ENCODE measurements around the gene RFX2. TPM values are rescaled to one million over a fixed set of nuclear protein-coding genes. Genes with fewer than 3 reads are reported as not detected.
A peak's percentile ranks its signal among the peaks of the same experiment; 100 is the strongest.

Gene RFX2
- total RNA-seq, 1 donor from 2014 or later = 12.7 TPM

GRCh38 chr19:6065685-6066374 lies 44.5 kb downstream of the RFX2 start:
- intact Hi-C loops (cut with DNase I) = no loop called here
- ATAC-seq = peak; percentile 1
- peak; percentile 48 for DNase-seq (ENCODE audit: low spot score)

GRCh38 chr19:6064336-6065073 lies 45.8 kb downstream of the RFX2 start:
- ATAC-seq (no peak), DNase-seq (ENCODE audit: low spot score) (peak; percentile 53)
- intact Hi-C loops (cut with DNase I) = no loop called here

GRCh38 chr19:6063576-6064335 lies 46.5 kb downstream of the RFX2 start:
- ATAC-seq (no peak), DNase-seq (ENCODE audit: low spot score) (peak; percentile 52)
- intact Hi-C loops (cut with DNase I) = no loop called here

GRCh38 chr19:6062961-6063575 lies 47.2 kb downstream of the RFX2 start:
- no peak for ATAC-seq
- peak; percentile 53 for DNase-seq (ENCODE audit: low spot score)
- intact Hi-C loops (cut with DNase I) = no loop called here

GRCh38 chr19:6062274-6062673 lies 48.0 kb downstream of the RFX2 start:
- intact Hi-C loops (cut with DNase I) = no loop called here
- DNase-seq (ENCODE audit: low spot score) (peak; percentile 59), ATAC-seq (peak; percentile 9)

- ATAC-seq = peak; percentile 27
- intact Hi-C loops (cut with DNase I) = no loop called here
- peak; percentile 49 for DNase-seq (ENCODE audit: low spot score)
Observed at GRCh38 chr19:6061376-6062130, 48.7 kb downstream of the RFX2 start.

GRCh38 chr19:6060600-6061375 lies 49.5 kb downstream of the RFX2 start:
- peak; percentile 51 for DNase-seq (ENCODE audit: low spot score)
- ATAC-seq = no peak
- intact Hi-C loops (cut with DNase I) = no loop called here

- ATAC-seq (no peak), DNase-seq (ENCODE audit: low spot score) (peak; percentile 46)
- intact Hi-C loops (cut with DNase I) = no loop called here
Observed at GRCh38 chr19:6059988-6060599, 50.2 kb downstream of the RFX2 start.

- intact Hi-C loops (cut with DNase I) = no loop called here
- ATAC-seq = no peak
- DNase-seq (ENCODE audit: low spot score) = peak; percentile 19
Observed at GRCh38 chr19:6059396-6059947, 50.8 kb downstream of the RFX2 start.

- ATAC-seq (no peak), DNase-seq (ENCODE audit: low spot score) (peak; percentile 32)
- intact Hi-C loops (cut with DNase I) = no loop called here
Observed at GRCh38 chr19:6058518-6059201, 51.6 kb downstream of the RFX2 start.

GRCh38 chr19:6057651-6058517 lies 52.4 kb downstream of the RFX2 start:
- ATAC-seq = peak; percentile 0
- intact Hi-C loops (cut with DNase I) = no loop called here

GRCh38 chr19:6056801-6057650 lies 53.3 kb downstream of the RFX2 start:
- intact Hi-C loops (cut with DNase I) = no loop called here
- DNase-seq (ENCODE audit: low spot score) (peak; percentile 75), ATAC-seq (peak; percentile 84)

More at GRCh38 chr19:6057651-6058517, 52.4 kb downstream of the RFX2 start:
- peak; percentile 58 for DNase-seq (ENCODE audit: low spot score)

- intact Hi-C loops (cut with DNase I) = no loop called here
- peak; percentile 61 for DNase-seq (ENCODE audit: low spot score)
- peak; percentile 5 for ATAC-seq
Observed at GRCh38 chr19:6056282-6056741, 54.0 kb downstream of the RFX2 start.

- DNase-seq (ENCODE audit: low spot score) (peak; percentile 12), ATAC-seq (no peak)
- intact Hi-C loops (cut with DNase I) = no loop called here
Observed at GRCh38 chr19:6055013-6055795, 55.1 kb downstream of the RFX2 start.

Measured in sciatic nerve (tissue), 2 donors.